Activated T-helper 1 cell treated with anti-CD3 and anti-CD28 coated beads, Interleukin-12 subunit alpha, Interleukin-12 subunit beta, Interleukin-2, Interleukin-4 antibody, amounts not matched to agents 30 ng/mL and 10 ng/mL and 1 ng/mL, durations not matched to agents 14 hours and 24 hours and 36 hours (primary cell): ENCODE measurements around the gene INO80C. TPM values are rescaled to one million over a fixed set of nuclear protein-coding genes. Genes with fewer than 3 reads are reported as not detected.

Experiments
- DNase-seq: peaks from one replicate; pipeline ENCODE4 v3.0.0; 2021; ENCODE audit warnings: low spot score
- H3K27ac Mint-ChIP-seq: one replicate; pipeline ENCODE4 v1.8.0; 2021; ENCODE audit warnings: mild to moderate bottlenecking, mixed read lengths
- H3K27me3 Mint-ChIP-seq: one replicate; pipeline ENCODE4 v1.8.0; 2022; ENCODE audit warnings: mild to moderate bottlenecking, moderate library complexity, mixed read lengths; ENCODE audit not compliant: insufficient read depth
- H3K36me3 Mint-ChIP-seq: one replicate; pipeline ENCODE4 v1.8.0; 2021; ENCODE audit warnings: low read depth, mixed read lengths
- H3K4me1 Mint-ChIP-seq: one replicate; pipeline ENCODE4 v1.8.0; 2021; ENCODE audit warnings: low read depth, mixed read lengths
- H3K4me3 Mint-ChIP-seq: one replicate; pipeline ENCODE4 v1.8.0; 2021; ENCODE audit warnings: mild to moderate bottlenecking, moderate library complexity, mixed read lengths
- H3K9me3 Mint-ChIP-seq: one replicate; pipeline ENCODE4 v1.8.0; 2021; ENCODE audit warnings: mixed read lengths
- intact Hi-C: fragments of 100-400 bp; cut with micrococcal nuclease; formaldehyde crosslinking; loops from one replicate; pipeline ENCODE4 v1.15.1; 2024
- total RNA-seq: library from RNA; stranded (reverse); gene quantifications from 2 replicates; pipeline ENCODE4 v1.2.3, GENCODE V29; 2022

Gene INO80C
- total RNA-seq, 1 donor from 2014 or later = 43.7 TPM

DNA sequence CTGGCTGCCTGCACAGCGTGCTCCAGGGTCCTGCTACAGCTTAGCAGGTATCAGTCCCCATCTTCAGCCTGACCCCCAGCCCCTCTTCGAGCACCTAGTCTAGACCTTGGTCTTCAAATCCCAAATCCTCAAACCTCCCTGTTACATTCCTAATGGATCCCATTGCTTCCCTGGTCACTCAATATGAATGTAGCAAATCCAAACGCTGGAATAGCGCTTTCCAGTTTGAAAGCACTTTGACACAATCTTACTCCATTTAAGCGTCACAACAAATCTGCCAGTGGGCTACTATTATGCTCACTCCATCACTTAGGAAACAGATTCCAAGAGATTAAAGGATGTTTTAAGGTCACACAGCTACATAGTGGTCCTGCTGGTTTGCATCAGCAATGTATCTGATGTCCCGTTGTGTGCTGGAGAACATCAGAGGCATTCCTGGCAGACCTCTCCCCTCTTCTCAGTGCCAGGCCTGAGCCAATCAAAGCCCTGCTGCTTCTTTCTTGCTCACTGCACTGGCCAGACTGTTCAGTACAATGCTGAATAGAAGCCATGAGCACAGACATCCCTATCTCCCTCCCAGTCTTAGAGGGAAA lies 11.1 kb upstream of the INO80C start:
- Mint-ChIP-seq H3K36me3 (no peaks in the 10 kb centered on the region), H3K4me3 (no peak overlapping the region), H3K27me3 (peaks cover 5% of the 10 kb centered on the region), H3K9me3 (no peaks in the 10 kb centered on the region), H3K27ac (no peak overlapping the region), H3K4me1 (no peaks in the 10 kb centered on the region)
- no peak for DNase-seq
- intact Hi-C loops = no loop called here

DNA sequence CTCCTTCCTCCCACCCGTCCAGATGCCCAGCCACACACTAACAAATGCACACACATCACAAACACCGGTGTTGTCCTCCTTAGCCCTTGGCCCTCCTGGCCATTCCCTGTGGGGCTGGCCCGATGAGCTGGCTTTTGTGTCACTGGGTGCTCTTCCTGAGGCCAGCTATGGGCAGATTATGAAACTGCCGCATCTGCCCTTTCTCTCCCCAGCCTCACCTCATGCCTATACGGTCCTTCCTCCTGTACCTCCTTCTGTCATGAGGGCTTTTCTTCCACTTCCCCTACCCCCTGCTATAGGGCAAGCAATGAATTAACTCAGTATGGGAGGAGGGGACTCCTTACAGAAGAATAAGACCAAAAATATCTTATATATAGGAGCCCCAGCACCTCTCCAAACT lies 10.3 kb upstream of the INO80C start:
- Mint-ChIP-seq H3K4me1 (no peaks in the 10 kb centered on the region), H3K9me3 (no peaks in the 10 kb centered on the region), H3K27me3 (peaks cover 5% of the 10 kb centered on the region), H3K4me3 (no peak overlapping the region), H3K36me3 (no peaks in the 10 kb centered on the region), H3K27ac (no peak overlapping the region)
- no peak for DNase-seq
- intact Hi-C loops = no loop called here

DNA sequence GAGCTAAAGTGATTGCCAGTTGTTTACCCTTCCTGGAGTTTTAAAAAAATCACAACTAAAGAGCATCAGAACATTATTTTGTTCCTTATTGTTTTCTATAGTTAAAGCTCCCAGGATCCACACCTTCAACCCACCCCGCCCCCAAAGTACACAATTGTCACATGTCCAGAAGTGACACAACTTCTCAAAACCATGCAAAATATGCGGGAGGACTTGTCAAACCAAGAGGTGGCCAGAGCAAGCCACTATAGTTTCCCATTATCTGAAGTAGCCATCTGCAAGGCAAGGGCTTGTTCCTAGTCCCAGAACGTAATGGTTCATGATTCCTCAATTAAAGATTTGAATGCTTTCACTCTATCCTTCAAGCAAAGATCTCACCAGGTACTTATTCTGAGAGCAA lies 9.9 kb upstream of the INO80C start:
- intact Hi-C loops = no loop called here
- H3K4me1 Mint-ChIP-seq = no peaks in the 10 kb centered on the region
- DNase-seq = no peak
- no peak overlapping the region for H3K27ac Mint-ChIP-seq
- H3K36me3 Mint-ChIP-seq = no peaks in the 10 kb centered on the region
- H3K27me3 Mint-ChIP-seq = peaks cover 5% of the 10 kb centered on the region
- no peaks in the 10 kb centered on the region for H3K9me3 Mint-ChIP-seq
- no peak overlapping the region for H3K4me3 Mint-ChIP-seq

DNA sequence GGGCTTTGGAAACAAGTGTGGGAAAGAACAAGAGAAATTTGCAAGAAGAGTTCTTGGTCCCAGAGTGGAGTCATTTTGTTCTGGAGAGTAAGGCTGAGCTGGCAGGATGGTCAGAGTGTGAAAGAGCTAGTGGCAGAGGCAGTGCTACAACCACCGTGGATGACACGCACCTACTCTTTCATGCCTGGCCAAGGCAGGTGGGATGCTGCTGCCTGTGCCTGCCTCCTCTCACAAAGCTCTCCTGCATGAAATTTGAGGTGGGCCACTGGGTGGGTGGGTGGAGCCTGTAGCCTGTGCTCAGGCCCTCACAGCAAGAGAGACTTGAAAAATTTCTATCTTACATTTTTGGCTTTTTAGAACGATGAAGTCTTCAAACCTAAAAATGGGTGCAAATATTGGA lies 9.4 kb upstream of the INO80C start:
- Mint-ChIP-seq H3K27me3 (peaks cover 5% of the 10 kb centered on the region), H3K4me3 (no peak overlapping the region), H3K27ac (no peak overlapping the region), H3K36me3 (no peaks in the 10 kb centered on the region), H3K9me3 (no peaks in the 10 kb centered on the region), H3K4me1 (no peaks in the 10 kb centered on the region)
- DNase-seq = no peak
- intact Hi-C loops = no loop called here

DNA sequence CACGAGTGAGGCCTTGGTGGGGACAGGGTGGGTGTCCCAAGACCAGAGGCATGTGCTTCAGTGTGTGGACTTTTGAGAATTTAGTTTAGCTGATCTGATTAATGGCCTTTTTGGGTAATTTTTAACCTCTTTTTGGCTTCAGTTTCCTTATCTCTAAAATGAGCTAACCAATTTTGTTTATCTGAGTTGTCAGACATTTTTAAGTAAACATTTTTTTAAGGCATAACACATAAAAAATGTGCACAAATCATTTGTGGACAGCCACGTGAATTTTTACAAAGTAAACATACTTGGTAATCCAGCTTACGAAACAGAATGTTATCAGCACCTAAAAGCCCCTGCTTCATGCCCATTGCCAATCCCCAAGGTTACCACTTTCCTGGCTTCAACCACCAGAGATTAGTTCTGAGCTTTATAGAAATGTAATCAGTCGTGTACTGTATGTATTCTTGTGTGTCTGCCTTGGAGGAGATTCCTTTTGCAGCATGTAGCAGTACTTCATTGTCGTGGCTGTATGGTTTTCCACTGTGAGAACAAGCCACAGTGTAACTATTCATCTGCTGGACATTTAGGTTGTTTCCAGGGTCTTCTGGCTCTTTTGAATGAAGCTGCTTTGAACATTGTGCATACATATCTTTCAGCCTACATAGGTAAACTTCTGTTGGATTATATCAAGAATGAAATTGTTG lies 8.4 kb upstream of the INO80C start:
- no peak overlapping the region for H3K27ac Mint-ChIP-seq
- intact Hi-C loops = no loop called here
- no peaks in the 10 kb centered on the region for H3K4me1 Mint-ChIP-seq
- no peak for DNase-seq
- H3K9me3 Mint-ChIP-seq = no peaks in the 10 kb centered on the region
- no peaks in the 10 kb centered on the region for H3K36me3 Mint-ChIP-seq
- peaks cover 5% of the 10 kb centered on the region for H3K27me3 Mint-ChIP-seq
- no peak overlapping the region for H3K4me3 Mint-ChIP-seq

DNA sequence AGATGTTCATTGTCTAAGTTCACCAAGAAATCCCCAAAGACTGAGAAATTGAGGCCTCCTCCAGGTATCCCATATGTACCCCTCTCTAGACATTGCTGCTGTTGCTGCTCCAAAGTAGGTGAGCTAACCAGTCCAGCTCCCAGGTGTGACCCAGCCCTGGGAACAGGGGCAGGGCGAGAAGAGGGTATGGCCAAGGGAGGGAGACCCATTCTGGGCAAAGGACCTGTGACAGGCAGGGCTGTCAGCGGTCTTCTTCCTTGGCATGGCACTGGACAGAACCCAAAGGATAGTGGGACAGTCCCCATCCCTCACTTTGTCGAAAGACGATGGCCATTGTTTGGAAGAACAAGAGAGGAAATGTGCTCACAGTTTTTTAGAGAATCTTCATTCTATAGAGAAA lies 7.2 kb upstream of the INO80C start:
- Mint-ChIP-seq H3K27ac (no peak overlapping the region), H3K36me3 (no peaks in the 10 kb centered on the region), H3K4me3 (no peak overlapping the region), H3K27me3 (peaks cover 5% of the 10 kb centered on the region), H3K4me1 (no peaks in the 10 kb centered on the region), H3K9me3 (no peaks in the 10 kb centered on the region)
- intact Hi-C loops = no loop called here
- no peak for DNase-seq

DNA sequence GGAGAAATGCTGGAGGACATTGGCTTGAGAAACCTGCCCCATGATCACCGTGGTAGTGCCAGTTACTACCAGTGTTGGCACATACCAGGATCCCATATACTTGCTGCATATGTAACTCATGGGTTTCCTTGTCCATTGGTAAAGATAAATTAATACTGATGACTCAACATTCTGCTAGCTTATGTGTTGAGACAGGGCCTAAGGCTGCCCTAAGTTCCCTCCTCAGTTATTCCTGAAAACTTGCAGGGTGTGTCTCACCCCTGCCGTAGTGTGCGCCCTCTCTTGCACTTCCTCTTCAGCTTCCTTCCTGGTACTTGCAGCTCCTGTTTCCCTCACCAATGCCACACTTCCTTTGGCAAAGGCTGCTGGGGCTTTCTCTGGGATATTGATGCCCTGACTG lies 4.3 kb upstream of the INO80C start:
- H3K4me1 Mint-ChIP-seq = peaks cover 13% of the 10 kb centered on the region
- intact Hi-C loops = no loop called here
- H3K4me3 Mint-ChIP-seq = no peak overlapping the region
- H3K9me3 Mint-ChIP-seq = no peaks in the 10 kb centered on the region
- H3K27me3 Mint-ChIP-seq = peaks cover 5% of the 10 kb centered on the region
- DNase-seq = no peak
- no peak overlapping the region for H3K27ac Mint-ChIP-seq
- H3K36me3 Mint-ChIP-seq = no peaks in the 10 kb centered on the region

DNA sequence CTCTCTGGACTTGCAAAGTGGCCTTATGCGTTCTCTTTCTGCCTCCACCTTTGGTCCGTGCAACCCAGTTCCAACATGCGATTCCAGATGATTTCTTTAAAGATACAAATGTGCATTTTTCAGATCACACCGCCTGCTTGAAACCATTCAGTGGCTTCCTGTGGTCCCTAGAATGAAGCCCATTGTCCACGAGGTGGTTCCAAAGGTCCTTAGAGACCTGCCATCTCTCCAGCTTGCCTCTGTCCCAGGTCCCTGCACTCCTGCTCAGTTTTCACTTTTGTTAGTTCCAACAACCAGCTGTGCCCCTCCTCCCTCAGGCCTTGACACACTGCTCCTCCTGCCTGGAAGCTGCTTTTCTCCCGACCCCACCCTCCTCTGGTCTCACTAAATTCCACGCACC lies 3.6 kb upstream of the INO80C start:
- Mint-ChIP-seq H3K36me3 (no peaks in the 10 kb centered on the region), H3K27ac (no peak overlapping the region)
- intact Hi-C loops = no loop called here

DNA sequence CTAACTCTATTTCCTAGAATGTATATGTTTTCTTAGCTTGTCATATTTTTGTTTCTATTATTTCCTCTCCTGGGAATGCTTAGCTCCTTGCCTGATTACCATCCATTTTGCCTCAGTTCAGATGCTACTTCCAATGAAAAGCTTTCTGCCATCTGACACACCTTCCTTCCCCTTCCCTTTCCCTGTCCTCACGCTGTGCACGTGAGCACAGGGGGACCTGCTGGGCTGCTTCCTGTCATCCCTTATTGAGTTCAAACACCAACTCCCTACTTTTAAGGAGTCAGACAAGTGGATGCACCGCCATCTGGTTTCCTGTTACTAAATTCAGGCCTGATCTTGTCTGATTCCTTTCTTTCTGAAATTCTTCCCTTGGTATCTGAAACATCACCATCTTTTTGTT lies 2.4 kb upstream of the INO80C start:
- Mint-ChIP-seq H3K4me3 (no peak overlapping the region), H3K36me3 (peaks cover 3% of the 10 kb centered on the region), H3K27ac (no peak overlapping the region), H3K4me1 (peaks cover 29% of the 10 kb centered on the region), H3K27me3 (peaks cover 2% of the 10 kb centered on the region), H3K9me3 (no peaks in the 10 kb centered on the region)
- intact Hi-C loops = no loop called here
- DNase-seq = no peak

More for the DNA sequence above, 3.6 kb upstream of the INO80C start:
- peaks cover 5% of the 10 kb centered on the region for H3K27me3 Mint-ChIP-seq
- H3K9me3 Mint-ChIP-seq = no peaks in the 10 kb centered on the region
- DNase-seq = no peak
- H3K4me1 Mint-ChIP-seq = peaks cover 20% of the 10 kb centered on the region
- no peak overlapping the region for H3K4me3 Mint-ChIP-seq

DNA sequence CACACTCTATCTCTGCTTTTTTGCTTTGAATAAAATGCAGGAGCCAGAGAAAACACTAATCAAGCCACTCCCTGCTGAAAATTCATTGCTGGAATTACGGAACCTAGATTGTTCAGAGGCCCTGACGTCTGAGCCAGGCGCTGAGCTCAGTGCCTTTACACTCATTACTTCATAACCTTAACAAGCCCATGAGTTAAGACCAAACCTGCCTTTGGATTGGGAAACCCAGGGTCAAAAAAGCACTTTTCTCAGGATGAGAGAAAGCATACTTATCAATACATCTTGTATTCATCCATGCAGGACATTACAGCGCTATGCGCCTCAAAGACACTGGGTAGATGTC lies 762 bp downstream of the INO80C start:
- no peaks in the 10 kb centered on the region for H3K9me3 Mint-ChIP-seq
- H3K27me3 Mint-ChIP-seq = no peaks in the 10 kb centered on the region
- no peak for DNase-seq
- peaks cover 47% of the 10 kb centered on the region for H3K4me1 Mint-ChIP-seq
- peak overlapping the region; percentile 92 for H3K4me3 Mint-ChIP-seq
- intact Hi-C loops = loop anchor here (1.0 to 5.0 kb wide), 16 partner anchors 13 to 1332 kb away; partner anchors contain the start of genes ELP2, KIAA1328, MAPRE2 and RPRD1A
- H3K36me3 Mint-ChIP-seq = peaks cover 7% of the 10 kb centered on the region
- peak overlapping the region; percentile 98 for H3K27ac Mint-ChIP-seq

DNA sequence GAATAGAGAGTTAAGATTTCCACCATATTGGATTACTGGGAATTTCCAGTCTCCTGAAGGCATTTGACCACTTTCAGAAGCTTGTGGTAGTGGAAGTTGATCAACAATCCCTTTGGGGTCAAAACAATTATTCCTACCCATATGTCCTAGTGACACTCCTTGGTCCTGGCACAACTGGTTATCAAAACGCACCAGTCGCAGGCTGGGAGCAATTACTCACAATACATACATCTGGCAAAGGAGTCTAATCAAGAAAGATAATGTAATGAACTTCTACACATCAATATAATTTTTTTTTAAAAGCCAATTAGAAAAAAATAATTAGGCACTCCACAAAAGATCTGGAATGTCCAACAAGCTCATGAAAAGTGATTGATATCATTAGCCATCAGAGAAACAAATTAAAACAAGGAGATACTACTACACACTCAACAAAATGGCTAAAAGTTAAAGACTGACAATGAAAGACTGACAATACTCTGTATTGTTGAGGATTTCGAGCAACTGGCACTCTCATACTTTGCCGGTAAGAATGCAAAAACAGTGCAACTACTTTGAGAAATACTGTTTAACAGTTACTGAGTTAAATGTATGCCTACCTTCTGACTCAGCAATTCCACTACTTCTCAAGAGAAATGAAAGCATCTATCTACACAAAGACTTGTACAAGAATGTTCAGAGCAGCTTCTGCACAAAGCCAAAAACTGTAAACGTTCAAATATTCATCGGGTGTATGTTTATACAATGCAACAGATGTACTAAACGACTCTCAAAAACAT lies 2.0 kb downstream of the INO80C start:
- intact Hi-C loops = loop anchor here (2.0 to 5.0 kb wide), 4 partner anchors 87 to 1333 kb away; partner anchors contain the start of genes KIAA1328 and TPGS2
- Mint-ChIP-seq H3K36me3 (peaks cover 7% of the 10 kb centered on the region), H3K4me3 (peak overlapping the region; percentile 92), H3K4me1 (peaks cover 54% of the 10 kb centered on the region), H3K27me3 (no peaks in the 10 kb centered on the region), H3K9me3 (no peaks in the 10 kb centered on the region), H3K27ac (peak overlapping the region; percentile 70)
- DNase-seq = no peak

DNA sequence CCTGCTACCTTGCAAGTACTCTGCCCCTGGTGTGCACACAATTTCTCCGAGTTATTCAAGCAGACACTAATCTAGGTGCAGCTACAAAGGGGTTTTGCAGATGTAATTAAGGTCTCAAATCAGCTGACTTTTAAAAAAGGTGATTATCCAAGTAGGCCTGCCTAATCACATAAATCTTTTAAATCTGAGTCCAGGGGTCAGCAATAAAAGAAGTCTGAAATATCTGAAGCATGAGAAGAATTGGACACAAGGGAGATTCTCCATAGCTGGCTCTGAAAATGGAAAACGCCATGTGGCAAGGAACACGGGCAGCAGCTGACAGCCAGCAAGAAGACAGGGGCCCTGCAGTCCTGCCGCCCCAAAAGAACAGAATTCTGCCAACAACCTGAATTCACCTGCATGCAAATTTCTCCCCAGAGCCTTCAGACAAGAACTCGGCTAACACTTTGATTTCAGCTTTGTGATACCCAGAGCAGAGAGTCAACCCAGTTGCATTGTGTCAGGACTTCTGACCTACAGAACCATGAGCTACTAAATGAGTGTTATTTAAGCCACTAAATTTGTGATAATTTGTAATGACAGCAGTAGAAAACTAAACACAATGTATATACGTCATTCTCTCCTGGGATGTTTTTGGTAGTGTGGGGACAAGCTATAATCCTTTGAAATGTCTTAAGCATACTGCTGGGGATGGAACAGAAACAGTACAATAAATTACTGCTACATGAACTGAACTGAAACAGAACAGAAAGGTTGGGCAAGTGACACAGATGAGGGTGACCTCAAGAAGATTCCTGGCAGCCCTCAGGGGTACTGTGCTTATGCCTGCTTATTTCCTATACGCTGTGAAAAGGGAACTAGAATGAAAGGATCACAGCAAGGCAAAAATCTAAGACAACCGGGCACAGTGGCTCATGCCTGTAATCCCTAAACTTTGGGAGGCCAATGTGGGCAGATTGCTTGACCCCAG lies 3.2 kb downstream of the INO80C start:
- peaks cover 7% of the 10 kb centered on the region for H3K36me3 Mint-ChIP-seq
- peaks cover 61% of the 10 kb centered on the region for H3K4me1 Mint-ChIP-seq
- intact Hi-C loops = loop anchor here (5.0 kb wide), 1 partner anchor 517 kb away; no protein-coding TSS in a partner anchor
- no peaks in the 10 kb centered on the region for H3K9me3 Mint-ChIP-seq
- H3K27me3 Mint-ChIP-seq = no peaks in the 10 kb centered on the region
- DNase-seq = no peak
- no peak overlapping the region for H3K27ac Mint-ChIP-seq
- H3K4me3 Mint-ChIP-seq = peak overlapping the region; percentile 17
